Upper lobe of left lung (tissue), 6 donors: ENCODE measurements around the gene ZNF57. TPM values are rescaled to one million over a fixed set of nuclear protein-coding genes. Genes with fewer than 3 reads are reported as not detected.

Experiments used
- ATAC-seq, 2 donors: fragments of 200-7000 bp; cut with Tn5 transposase; one replicate each; pipeline ENCODE4 v1.9.1; 2022; ENCODE audit warnings: mild to moderate bottlenecking in 2 of 2, moderate library complexity in 2 of 2; ENCODE audit not compliant: low FRiP score in 2 of 2
- DNase-seq, 2 donors: peaks; one replicate each; pipeline ENCODE4 v3.0.0-alpha.2; 2019 to 2020
- H3K27ac ChIP-seq, 4 donors: fragments of 200-600 bp; sonication (generic); one replicate each; pipeline ENCODE4 v1.5.1; 2016 to 2019
- H3K27me3 ChIP-seq, 4 donors: fragments of 200-600 bp; sonication (generic); one replicate each; pipeline ENCODE4 v1.5.1; 2017 to 2019
- H3K36me3 ChIP-seq, 4 donors: fragments of 200-600 bp; sonication (generic); one replicate each; pipeline ENCODE4 v1.5.1; 2016 to 2019
- H3K4me1 ChIP-seq, 4 donors: fragments of 200-600 bp; sonication (generic); one replicate each; pipeline ENCODE4 v1.5.1; 2018 to 2019
- H3K4me3 ChIP-seq, 4 donors: fragments of 200-600 bp; sonication (generic); one replicate each; pipeline ENCODE4 v1.5.1; 2017 to 2019; ENCODE audit warnings: mild to moderate bottlenecking in 2 of 4, moderate library complexity in 1 of 4
- H3K9me3 ChIP-seq, 4 donors: fragments of 200-600 bp; sonication (generic); one replicate each; pipeline ENCODE4 v1.5.1; 2018 to 2019
- CTCF ChIP-seq, 6 experiments: fragments of 450-650 bp in 4 of 6; fragments of 200-600 bp in 2 of 6; sonication (generic) in 2 of 6; IDR thresholded peaks; one replicate each; pipeline ENCODE4 v1.5.1; 2016 to 2019; ENCODE audit warnings: antibody characterized with exemption in 6 of 6
- EP300 ChIP-seq, 4 donors: sonication (generic); formaldehyde crosslinking; IDR thresholded peaks; one replicate each; pipeline ENCODE4 v1.5.1; 2017; ENCODE audit warnings: antibody characterized with exemption in 4 of 4, control low read depth in 2 of 4
- POLR2A ChIP-seq, 4 donors: fragments of 450-650 bp; IDR thresholded peaks; one replicate each; pipeline ENCODE4 v1.5.1; 2016 to 2017; ENCODE audit warnings: antibody characterized with exemption in 4 of 4, mild to moderate bottlenecking in 2 of 4
- POLR2AphosphoS5 ChIP-seq, 2 donors: sonication (generic); formaldehyde crosslinking; IDR thresholded peaks; one replicate each; pipeline ENCODE4 v1.5.1; 2017; ENCODE audit warnings: antibody characterized with exemption in 2 of 2
- WGBS, 2 donors: methylation state at CpG; one replicate each; pipeline ENCODE4 v1.1.5; 2017 to 2018; 5-methylcytosine and 5-hydroxymethylcytosine counted together
- total RNA-seq, 6 donors: library from RNA; depleted of rRNA in 4 of 6; stranded (reverse); fragments of >200 nt in 4 of 6; gene quantifications; one replicate each; pipeline versions ENCODE4 v1.1.0 to v1.2.1, GENCODE V29; 2016 to 2021
- donor health status: DM: no; HTN: no; CAD: no; lungs with moderate emphysema.
- donor health status: DM: no; HTN: yes; CAD: no; lungs with severe emphysema.

ZNF57 gene
- total RNA-seq, 6 donors from 2014 or later, result 5.2 to 9.8 (median 6.1) TPM

GRCh38 chr19:2856457-2857050 lies 44.2 kb upstream of the ZNF57 start:
- 86 to 91% methylated on average over 5 of the region's 5 CpGs for WGBS, 2 donors
- no peaks in the 10 kb centered on the region for H3K27me3 ChIP-seq
- TF ChIP-seq CTCF (IDR thresholded peaks at IDR 0.05), result no peak
- no peak for TF ChIP-seq POLR2A (IDR thresholded peaks at IDR 0.05)
- no peak for TF ChIP-seq EP300 (IDR thresholded peaks at IDR 0.05)
- TF ChIP-seq POLR2AphosphoS5 (IDR thresholded peaks at IDR 0.05), result no peak
- no peaks in the 10 kb centered on the region for H3K4me1 ChIP-seq
- H3K36me3 ChIP-seq, result peaks cover 16 to 36% (median 25%) of the 10 kb centered on the region in 4 donors
- DNase-seq (no peak), ATAC-seq (no peak)
- peaks cover 44 to 84% (median 60%) of the 10 kb centered on the region in 4 donors for H3K9me3 ChIP-seq
- H3K27ac ChIP-seq, result no peak overlapping the region
- no peak overlapping the region for H3K4me3 ChIP-seq

- Histone ChIP-seq H3K4me1 (no peaks in the 10 kb centered on the region), H3K4me3 (no peak overlapping the region), H3K36me3 (peaks cover 0 to 13% (median 2%) of the 10 kb centered on the region in 4 donors), H3K9me3 (peaks cover 22 to 61% (median 36%) of the 10 kb centered on the region in 4 donors), H3K27me3 (no peaks in the 10 kb centered on the region), H3K27ac (no peak overlapping the region)
- no peak for TF ChIP-seq POLR2AphosphoS5 (IDR thresholded peaks at IDR 0.05)
- no peak for TF ChIP-seq EP300 (IDR thresholded peaks at IDR 0.05)
- no peak for TF ChIP-seq CTCF (IDR thresholded peaks at IDR 0.05)
- no peak for TF ChIP-seq POLR2A (IDR thresholded peaks at IDR 0.05)
- ATAC-seq (peak in 1 of 2 donors; percentile 61), DNase-seq (peak in 1 of 2 donors; percentile 63)
- WGBS, 2 donors, result 79 to 86% methylated on average over 27 of the region's 27 CpGs
Measured at GRCh38 chr19:2858864-2859263, 41.9 kb upstream of the ZNF57 start.

- no peak overlapping the region for H3K27ac ChIP-seq
- DNase-seq (no peak), ATAC-seq (no peak)
- H3K4me1 ChIP-seq, result no peaks in the 10 kb centered on the region
- H3K4me3 ChIP-seq, result no peak overlapping the region
- no peaks in the 10 kb centered on the region for H3K27me3 ChIP-seq
- 77% methylated on average over 9 to 10 of the region's 10 CpGs for WGBS, 2 donors
- H3K9me3 ChIP-seq, result peaks cover 0 to 13% (median 1%) of the 10 kb centered on the region in 4 donors
- TF ChIP-seq POLR2AphosphoS5 (IDR thresholded peaks at IDR 0.05) (no peak), CTCF (IDR thresholded peaks at IDR 0.05) (no peak), EP300 (IDR thresholded peaks at IDR 0.05) (no peak), POLR2A (IDR thresholded peaks at IDR 0.05) (no peak)
- no peaks in the 10 kb centered on the region for H3K36me3 ChIP-seq
Measured at GRCh38 chr19:2863816-2864215, 36.9 kb upstream of the ZNF57 start.

- Histone ChIP-seq H3K4me3 (no peak overlapping the region), H3K27ac (no peak overlapping the region), H3K27me3 (no peaks in the 10 kb centered on the region), H3K9me3 (peaks cover 0 to 3% (median 0%) of the 10 kb centered on the region in 4 donors), H3K36me3 (no peaks in the 10 kb centered on the region), H3K4me1 (no peaks in the 10 kb centered on the region)
- DNase-seq (no peak), ATAC-seq (no peak)
- WGBS, 2 donors, result 58 to 59% methylated on average over 12 of the region's 12 CpGs
- TF ChIP-seq POLR2A (IDR thresholded peaks at IDR 0.05) (no peak), CTCF (IDR thresholded peaks at IDR 0.05) (no peak), EP300 (IDR thresholded peaks at IDR 0.05) (no peak), POLR2AphosphoS5 (IDR thresholded peaks at IDR 0.05) (no peak)
Measured at GRCh38 chr19:2865334-2866100, 35.2 kb upstream of the ZNF57 start.
